Common myeloid progenitor, CD34-positive (primary cell): ENCODE measurements around the gene DRD4. TPM values are rescaled to one million over a fixed set of nuclear protein-coding genes. Genes with fewer than 3 reads are reported as not detected.

Source experiments
- CTCF ChIA-PET: fragments of 350-600 bp; sonication (Branson Sonifier 250); formaldehyde crosslinking; loops from one replicate; lab custom pipeline; 2021; ENCODE audit warnings: antibody characterized with exemption; lab: Charles Lee
- POLR2A ChIA-PET: fragments of 350-600 bp; sonication (Branson Sonifier 250); formaldehyde crosslinking; loops from one replicate; lab custom pipeline; 2021; ENCODE audit warnings: antibody characterized with exemption; lab: Charles Lee
- DNase-seq, 3 donors: peaks; one replicate each; pipeline versions ENCODE4 v3.0.0 to v3.0.0-alpha.2; 2013
- H3K27ac ChIP-seq, 2 experiments: 1 replicate in 1 of 2; 2 replicates in 1 of 2; pipeline ENCODE4 v1.7.0; 2013; ENCODE audit warnings: inconsistent platforms in 2 of 2, low read length in 2 of 2, mild to moderate bottlenecking in 2 of 2, low read depth in 1 of 2, moderate library complexity in 1 of 2; ENCODE audit not compliant: severe bottlenecking in 2 of 2, insufficient read depth in 1 of 2, poor library complexity in 1 of 2
- H3K27me3 ChIP-seq, 5 experiments: replicated peaks in 2 of 5; 1 replicate in 3 of 5; 2 replicates in 2 of 5; pipeline versions ENCODE4 v1.6.1 to v1.7.0; 2013; ENCODE audit warnings: low read length in 4 of 5, mild to moderate bottlenecking in 2 of 5, moderate library complexity in 2 of 5, inconsistent platforms in 1 of 5; ENCODE audit not compliant: insufficient read depth in 5 of 5, control insufficient read depth in 4 of 5
- H3K36me3 ChIP-seq, 4 experiments: 1 replicate in 2 of 4; 2 replicates in 2 of 4; pipeline versions ENCODE4 v1.6.1 to v1.7.0; 2013; ENCODE audit warnings: low read length in 3 of 4, control low read depth in 1 of 4, mild to moderate bottlenecking in 1 of 4; ENCODE audit not compliant: control insufficient read depth in 4 of 4, insufficient read depth in 4 of 4
- H3K4me1 ChIP-seq, 4 experiments: 1 replicate in 3 of 4; 2 replicates in 1 of 4; pipeline versions ENCODE4 v1.6.1 to v1.7.1; 2013; ENCODE audit warnings: low read length in 3 of 4, mild to moderate bottlenecking in 3 of 4, control low read depth in 1 of 4, inconsistent platforms in 1 of 4, moderate library complexity in 1 of 4; ENCODE audit not compliant: control insufficient read depth in 4 of 4, insufficient read depth in 4 of 4; ENCODE audit errors: control extremely low read depth in 1 of 4
- H3K4me3 ChIP-seq, 7 experiments: 1 replicate in 4 of 7; 2 replicates in 3 of 7; pipeline versions ENCODE4 v1.5.1 to v1.7.0; 2013; ENCODE audit warnings: mild to moderate bottlenecking in 7 of 7, low read length in 6 of 7, moderate library complexity in 6 of 7, inconsistent platforms in 2 of 7, low read depth in 2 of 7, control low read depth in 1 of 7; ENCODE audit not compliant: insufficient read depth in 4 of 7, control insufficient read depth in 1 of 7; ENCODE audit errors: extremely low read depth in 1 of 7
- H3K9me3 ChIP-seq, 5 experiments: 1 replicate in 4 of 5; 2 replicates in 1 of 5; pipeline versions ENCODE4 v1.6.1 to v1.7.1; 2013; ENCODE audit warnings: low read length in 4 of 5, mild to moderate bottlenecking in 2 of 5, inconsistent platforms in 1 of 5, low read depth in 1 of 5, moderate library complexity in 1 of 5; ENCODE audit not compliant: control insufficient read depth in 4 of 5, insufficient read depth in 2 of 5; ENCODE audit errors: control extremely low read depth in 1 of 5
- WGBS: methylation state at CpG from one replicate; pipeline ENCODE4 v1.1.5; 2013; ENCODE audit not compliant: insufficient coverage; 5-methylcytosine and 5-hydroxymethylcytosine counted together
- polyA plus RNA-seq: library from polyadenylated mRNA; unstranded; fragments of 120-200 nt; gene quantifications from one replicate; pipeline ENCODE4 v1.2.1, GENCODE V29; 2013

The DRD4 gene
- polyA plus RNA-seq = 0.15 TPM

DNA sequence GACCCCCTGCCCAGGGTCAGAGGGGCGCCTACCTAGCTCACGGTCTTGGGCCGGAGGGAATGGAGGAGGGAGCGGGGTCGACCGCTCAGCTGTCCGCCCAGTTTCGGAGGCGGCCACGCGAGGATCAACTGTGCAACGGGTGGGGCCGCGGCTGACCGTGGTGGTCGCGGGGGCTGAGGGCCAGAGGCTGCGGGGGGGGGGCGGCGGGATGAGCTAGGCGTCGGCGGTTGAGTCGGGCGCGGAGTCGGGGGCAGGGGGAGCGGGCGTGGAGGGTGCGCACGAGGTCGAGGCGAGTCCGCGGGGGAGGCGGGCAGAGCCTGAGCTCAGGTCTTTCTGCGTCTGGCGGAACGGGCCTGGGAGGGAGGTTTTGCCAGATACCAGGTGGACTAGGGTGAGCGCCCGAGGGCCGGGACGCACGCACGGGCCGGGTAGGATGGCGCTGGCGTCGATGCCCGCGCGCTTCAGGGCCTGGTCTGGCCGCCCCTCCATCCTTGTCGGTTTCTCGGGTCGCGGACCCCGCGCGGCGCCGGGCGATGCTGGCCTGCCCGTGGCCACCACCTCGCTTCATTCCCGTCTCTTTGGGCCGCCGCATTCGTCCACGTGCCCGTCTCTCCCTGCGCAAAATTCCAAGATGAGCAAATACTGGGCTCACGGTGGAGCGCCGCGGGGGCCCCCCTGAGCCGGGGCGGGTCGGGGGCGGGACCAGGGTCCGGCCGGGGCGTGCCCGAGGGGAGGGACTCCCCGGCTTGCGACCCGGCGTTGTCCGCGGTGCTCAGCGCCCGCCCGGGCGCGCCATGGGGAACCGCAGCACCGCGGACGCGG, at the start of gene DRD4:
DRD4 (plus strand) TSS at position 759 of the 822 bp plus-strand sequence; CDS start at position 795, 36 bp downstream.
- Histone ChIP-seq H3K27me3 (peaks cover 0 to 49% (median 13%) of the 10 kb centered on the region in 5 experiments), H3K36me3 (peaks cover 0 to 4% (median 3%) of the 10 kb centered on the region in 4 experiments), H3K4me3 (peak within 1 kb of the TSS in 4 of 7 experiments; percentile 15 to 50 (median 32)), H3K9me3 (no peaks in the 10 kb centered on the region), H3K27ac (no peak within 1 kb of the TSS), H3K4me1 (peaks cover 0 to 36% (median 28%) of the 10 kb centered on the region in 4 experiments)
- WGBS = 22% methylated on average over 79 of the region's 100 CpGs
- ChIA-PET POLR2A (interaction anchor here (0.9 kb wide), 1 partner anchor 13 kb away, joined by 4 read pairs; no protein-coding TSS in a partner anchor), CTCF (no interaction called here)
- no peak for DNase-seq

DNA sequence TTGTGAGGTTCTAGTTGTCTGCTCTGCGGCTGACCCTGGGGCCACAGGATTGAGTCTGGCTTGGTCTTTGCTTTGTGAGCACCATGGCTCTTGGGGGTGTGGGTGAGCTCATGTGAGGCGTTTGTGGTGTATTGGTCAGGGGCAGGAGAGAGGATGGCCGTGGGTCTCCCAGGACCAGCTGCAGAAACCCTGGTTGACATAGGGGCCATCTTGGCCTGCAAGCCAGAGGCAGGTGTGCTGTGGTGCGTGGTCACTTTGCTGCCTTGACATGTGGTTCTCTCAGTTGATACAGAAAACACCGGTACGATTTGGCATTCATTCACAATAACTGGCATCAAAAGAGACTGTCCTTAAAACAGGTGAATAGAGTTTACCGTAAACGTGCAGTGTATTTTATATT, 49.5 kb upstream of the DRD4 start:
- H3K4me1 ChIP-seq = peaks cover 0 to 4% (median 2%) of the 10 kb centered on the region in 4 experiments
- no peak overlapping the region for H3K27ac ChIP-seq
- ChIA-PET CTCF (interaction anchor here (1.0 kb wide), 1 partner anchor 17 kb away, joined by 4 read pairs; no protein-coding TSS in a partner anchor), POLR2A (interaction anchor here (0.9 kb wide), 1 partner anchor 25 kb away, joined by 3 read pairs; no protein-coding TSS in a partner anchor)
- peaks cover 10 to 65% (median 49%) of the 10 kb centered on the region in 4 experiments for H3K36me3 ChIP-seq
- WGBS = 95% methylated on average over 7 of the region's 8 CpGs
- no peaks in the 10 kb centered on the region for H3K9me3 ChIP-seq
- H3K4me3 ChIP-seq = no peak overlapping the region
- DNase-seq = no peak
- H3K27me3 ChIP-seq = no peaks in the 10 kb centered on the region

DNA sequence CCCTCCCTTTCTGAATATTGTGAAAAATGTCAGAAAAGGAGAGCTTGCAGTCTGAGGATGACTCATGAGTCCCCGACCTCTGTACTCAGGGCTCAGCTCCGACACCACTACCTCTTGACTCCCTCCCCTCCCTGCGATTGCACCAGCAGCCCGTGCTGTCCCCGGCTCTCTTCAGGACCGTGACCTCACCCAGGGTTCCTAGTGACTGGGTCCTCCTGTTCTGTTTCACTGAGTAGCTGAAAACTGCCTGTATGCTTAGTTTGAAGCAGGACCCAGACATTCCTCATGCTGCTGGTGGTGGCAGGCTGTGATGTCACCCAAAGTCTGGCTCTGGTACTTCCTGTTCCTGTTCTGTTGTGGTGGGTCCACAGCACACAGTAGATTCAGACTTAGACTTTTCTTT, 49.1 kb upstream of the DRD4 start:
- Histone ChIP-seq H3K9me3 (no peaks in the 10 kb centered on the region), H3K27ac (peak overlapping the region in 1 of 2 experiments; percentile 5), H3K27me3 (no peaks in the 10 kb centered on the region), H3K4me3 (no peak overlapping the region), H3K36me3 (peaks cover 12 to 69% (median 52%) of the 10 kb centered on the region in 4 experiments), H3K4me1 (peaks cover 0 to 4% (median 2%) of the 10 kb centered on the region in 4 experiments)
- ChIA-PET CTCF (interaction anchor here (1.0 kb wide), 1 partner anchor 17 kb away, joined by 4 read pairs; no protein-coding TSS in a partner anchor), POLR2A (interaction anchor here (0.9 kb wide), 1 partner anchor 25 kb away, joined by 3 read pairs; no protein-coding TSS in a partner anchor)
- 88% methylated on average over 5 of the region's 6 CpGs for WGBS
- DNase-seq = peak in 2 of 3 donors; percentile 61 to 72

DNA sequence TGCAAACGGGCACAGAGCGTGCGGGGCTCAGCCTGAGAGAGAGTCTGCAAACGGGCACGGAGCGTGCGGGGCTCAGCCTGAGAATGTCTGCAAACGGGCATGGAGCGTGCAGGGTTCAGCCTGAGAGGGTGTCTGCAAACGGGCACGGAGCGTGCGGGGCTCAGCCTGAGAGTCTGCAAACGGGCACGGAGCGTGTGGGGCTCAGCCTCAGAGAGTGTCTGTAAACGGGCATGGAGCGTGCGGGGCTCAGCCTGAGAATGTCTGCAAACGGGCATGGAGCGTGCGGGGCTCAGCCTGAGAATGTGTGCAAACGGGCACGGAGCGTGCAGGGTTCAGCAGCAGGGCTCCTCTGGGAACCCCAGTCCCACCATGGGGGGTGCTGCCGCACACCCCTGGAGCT, 47.3 kb upstream of the DRD4 start:
- DNase-seq = no peak
- H3K36me3 ChIP-seq = peaks cover 13 to 74% (median 58%) of the 10 kb centered on the region in 4 experiments
- ChIA-PET POLR2A (no interaction called here), CTCF (interaction anchor here (1.2 kb wide), 1 partner anchor 12 kb away, joined by 3 read pairs; no protein-coding TSS in a partner anchor)
- H3K27me3 ChIP-seq = no peaks in the 10 kb centered on the region
- WGBS = 96% methylated on average over 26 of the region's 26 CpGs
- H3K27ac ChIP-seq = no peak overlapping the region
- H3K4me1 ChIP-seq = peaks cover 0 to 4% (median 2%) of the 10 kb centered on the region in 4 experiments
- no peak overlapping the region for H3K4me3 ChIP-seq
- H3K9me3 ChIP-seq = no peaks in the 10 kb centered on the region

DNA sequence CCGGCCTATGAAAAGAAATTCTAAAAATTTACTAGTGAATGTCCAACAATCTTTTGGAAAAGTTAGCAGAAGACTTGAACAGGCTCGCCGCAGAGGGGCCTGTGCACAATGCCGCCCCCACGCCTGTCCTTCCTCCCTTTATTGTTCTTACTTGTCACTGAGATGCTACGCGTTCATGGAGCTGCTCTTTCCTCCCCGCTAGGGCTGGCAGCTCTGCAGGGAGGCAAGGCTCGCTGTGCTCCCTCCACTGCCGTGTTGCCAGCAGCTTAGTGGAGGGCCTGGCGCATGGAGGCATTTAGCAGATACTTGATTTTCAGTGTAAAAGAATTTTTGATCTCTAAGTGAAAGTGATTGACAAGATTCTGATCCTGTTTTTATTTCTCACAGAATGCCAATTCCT, 46.1 kb upstream of the DRD4 start:
- DNase-seq = no peak
- Histone ChIP-seq H3K27ac (no peak overlapping the region), H3K36me3 (peaks cover 14 to 81% (median 65%) of the 10 kb centered on the region in 4 experiments), H3K9me3 (no peaks in the 10 kb centered on the region), H3K4me3 (no peak overlapping the region), H3K27me3 (no peaks in the 10 kb centered on the region), H3K4me1 (peaks cover 0 to 5% (median 2%) of the 10 kb centered on the region in 4 experiments)
- ChIA-PET CTCF (interaction anchor here (1.0 to 1.4 kb wide), 2 partner anchors 13 to 21 kb away, joined by 3 to 4 read pairs; no protein-coding TSS in a partner anchor), POLR2A (interaction anchor here (1.2 kb wide), 1 partner anchor 34 kb away, joined by 3 read pairs; no protein-coding TSS in a partner anchor)
- WGBS = 86% methylated on average over 10 of the region's 11 CpGs

DNA sequence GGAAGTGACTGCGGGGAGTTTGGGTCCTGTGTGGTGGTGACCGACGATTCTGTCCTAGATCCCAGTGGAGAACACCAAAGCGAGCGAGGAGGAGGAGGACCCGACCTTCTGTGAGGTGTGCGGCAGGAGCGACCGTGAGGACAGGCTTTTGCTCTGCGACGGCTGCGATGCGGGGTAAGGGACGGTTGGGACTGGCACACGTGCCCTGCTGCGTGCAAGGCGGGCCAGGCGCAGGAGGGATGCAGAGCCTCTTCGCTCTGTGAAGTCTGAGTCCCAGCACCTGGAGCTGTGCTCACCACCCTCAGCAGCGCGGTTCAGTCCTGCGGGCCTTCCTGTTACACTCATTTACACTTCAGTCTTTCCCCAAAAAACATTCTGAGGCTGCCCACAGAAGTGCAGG, 44.6 kb upstream of the DRD4 start:
- peaks cover 0 to 16% (median 2%) of the 10 kb centered on the region in 4 experiments for H3K4me1 ChIP-seq
- ChIA-PET CTCF (no interaction called here), POLR2A (interaction anchor here (0.6 to 1.2 kb wide), 2 partner anchors 24 to 33 kb away, joined by 3 read pairs; no protein-coding TSS in a partner anchor)
- DNase-seq = no peak
- no peaks in the 10 kb centered on the region for H3K27me3 ChIP-seq
- H3K9me3 ChIP-seq = no peaks in the 10 kb centered on the region
- peaks cover 11 to 81% (median 66%) of the 10 kb centered on the region in 4 experiments for H3K36me3 ChIP-seq
- no peak overlapping the region for H3K4me3 ChIP-seq
- H3K27ac ChIP-seq = no peak overlapping the region
- 97% methylated on average over 20 of the region's 22 CpGs for WGBS
